ENCODE results near the gene HASPIN. TPM values are rescaled to one million over a fixed set of nuclear protein-coding genes. Genes with fewer than 3 reads are reported as not detected.

HASPIN gene
- total and polyA plus RNA-seq, 11 donors: 0.15 to 2.1 (median 0.32) TPM; not detected in 1

DNA sequence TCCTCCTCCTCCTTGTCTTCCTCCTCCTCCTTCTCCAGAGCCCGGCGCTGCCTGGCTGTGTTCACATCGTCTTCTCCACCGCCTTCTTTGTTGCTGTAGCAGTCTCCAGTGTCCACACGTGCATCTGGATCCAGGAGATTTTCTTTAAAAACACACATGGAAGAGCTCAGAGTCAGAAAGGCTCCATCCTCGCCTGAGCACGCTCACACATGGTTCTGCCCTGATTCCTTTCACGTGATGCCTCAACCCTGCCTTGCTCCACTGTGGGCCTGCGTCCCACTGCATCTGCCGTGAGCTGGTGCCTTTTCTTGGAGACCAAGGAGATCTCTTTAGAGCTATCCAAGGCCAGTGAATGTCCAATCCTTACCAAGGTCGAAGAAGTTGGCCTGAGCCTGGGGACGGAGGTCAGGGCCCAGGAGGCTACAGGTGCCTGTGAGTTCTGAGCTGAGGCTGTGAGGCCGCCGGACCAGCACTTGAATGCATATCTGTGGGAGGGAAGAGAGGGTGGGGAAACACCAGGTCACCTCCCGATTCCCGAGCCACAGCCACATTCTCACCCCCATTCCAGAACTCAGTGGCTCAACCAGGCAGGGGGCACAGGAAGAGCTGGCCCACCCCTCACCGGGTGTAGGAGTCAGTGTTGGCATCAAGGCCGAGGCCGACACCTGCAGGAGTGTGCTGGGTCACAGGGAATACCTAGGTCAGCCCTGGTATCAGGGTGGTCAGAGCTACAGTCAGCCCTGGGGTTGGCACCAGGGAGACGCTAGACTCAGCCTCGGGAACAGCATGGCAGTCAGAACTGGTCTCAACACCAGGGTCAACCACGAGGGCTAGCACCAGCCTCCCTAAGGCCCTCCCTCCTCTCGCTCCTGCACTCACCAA is 37.6 kb downstream of the HASPIN start:
- H3K4me1 ChIP-seq: peaks cover 0 to 6% (median 0%) of the 10 kb centered on the region in 12 donors
- no peak for ATAC-seq
- no peaks in the 10 kb centered on the region for H3K36me3 ChIP-seq
- no peak for DNase-seq
- 82 to 84% (median 84%) methylated on average over 21 to 23 of the region's 23 CpGs for WGBS, 4 donors
- intact Hi-C loops (cut with DNase I): no loop called here
- H3K4me3 ChIP-seq: no peak overlapping the region
- no peak overlapping the region for H3K27ac ChIP-seq
- H3K27me3 ChIP-seq: no peaks in the 10 kb centered on the region
- H3K9me3 ChIP-seq: peaks cover 0 to 12% (median 5%) of the 10 kb centered on the region in 12 donors
- TF ChIP-seq POLR2A (IDR thresholded peaks at IDR 0.05): no peak
- TF ChIP-seq, protein P1, sequence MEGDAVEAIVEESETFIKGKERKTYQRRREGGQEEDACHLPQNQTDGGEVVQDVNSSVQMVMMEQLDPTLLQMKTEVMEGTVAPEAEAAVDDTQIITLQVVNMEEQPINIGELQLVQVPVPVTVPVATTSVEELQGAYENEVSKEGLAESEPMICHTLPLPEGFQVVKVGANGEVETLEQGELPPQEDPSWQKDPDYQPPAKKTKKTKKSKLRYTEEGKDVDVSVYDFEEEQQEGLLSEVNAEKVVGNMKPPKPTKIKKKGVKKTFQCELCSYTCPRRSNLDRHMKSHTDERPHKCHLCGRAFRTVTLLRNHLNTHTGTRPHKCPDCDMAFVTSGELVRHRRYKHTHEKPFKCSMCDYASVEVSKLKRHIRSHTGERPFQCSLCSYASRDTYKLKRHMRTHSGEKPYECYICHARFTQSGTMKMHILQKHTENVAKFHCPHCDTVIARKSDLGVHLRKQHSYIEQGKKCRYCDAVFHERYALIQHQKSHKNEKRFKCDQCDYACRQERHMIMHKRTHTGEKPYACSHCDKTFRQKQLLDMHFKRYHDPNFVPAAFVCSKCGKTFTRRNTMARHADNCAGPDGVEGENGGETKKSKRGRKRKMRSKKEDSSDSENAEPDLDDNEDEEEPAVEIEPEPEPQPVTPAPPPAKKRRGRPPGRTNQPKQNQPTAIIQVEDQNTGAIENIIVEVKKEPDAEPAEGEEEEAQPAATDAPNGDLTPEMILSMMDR (IDR thresholded peaks at IDR 0.05): no peak

DNA sequence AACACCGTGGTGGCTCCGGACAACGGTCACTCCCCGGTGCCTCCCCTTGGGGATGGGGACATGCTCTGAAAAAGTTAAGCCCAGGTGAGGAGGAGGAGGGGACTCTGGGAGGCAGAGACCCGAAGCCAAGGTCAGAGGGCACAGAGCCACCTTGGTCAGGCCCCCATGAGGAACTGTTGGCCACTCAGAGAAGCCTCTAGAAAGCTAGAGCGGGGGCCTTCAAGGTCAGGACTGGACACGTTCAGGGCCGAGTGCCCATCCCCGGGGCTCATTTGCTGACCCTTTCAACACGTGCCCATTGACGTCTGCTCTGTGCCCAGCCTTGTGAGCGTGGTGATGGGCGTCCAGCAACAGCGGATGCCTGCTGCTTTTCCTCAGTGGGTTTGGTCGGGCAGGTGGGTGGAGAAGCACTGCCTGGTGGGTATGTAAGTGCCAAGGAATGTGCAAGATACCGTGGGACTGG is 38.2 kb downstream of the HASPIN start:
- peaks cover 0 to 6% (median 0%) of the 10 kb centered on the region in 12 donors for H3K4me1 ChIP-seq
- 80 to 83% (median 81%) methylated on average over 15 to 16 of the region's 16 CpGs for WGBS, 4 donors
- intact Hi-C loops (cut with DNase I): no loop called here
- no peak for TF ChIP-seq POLR2A (IDR thresholded peaks at IDR 0.05)
- TF ChIP-seq, protein P1 (IDR thresholded peaks at IDR 0.05): no peak
- H3K9me3 ChIP-seq: peaks cover 0 to 12% (median 5%) of the 10 kb centered on the region in 12 donors
- H3K27ac ChIP-seq: no peak overlapping the region
- ATAC-seq (no peak), DNase-seq (no peak)
- H3K27me3 ChIP-seq: no peaks in the 10 kb centered on the region
- no peak overlapping the region for H3K4me3 ChIP-seq
- no peaks in the 10 kb centered on the region for H3K36me3 ChIP-seq

DNA sequence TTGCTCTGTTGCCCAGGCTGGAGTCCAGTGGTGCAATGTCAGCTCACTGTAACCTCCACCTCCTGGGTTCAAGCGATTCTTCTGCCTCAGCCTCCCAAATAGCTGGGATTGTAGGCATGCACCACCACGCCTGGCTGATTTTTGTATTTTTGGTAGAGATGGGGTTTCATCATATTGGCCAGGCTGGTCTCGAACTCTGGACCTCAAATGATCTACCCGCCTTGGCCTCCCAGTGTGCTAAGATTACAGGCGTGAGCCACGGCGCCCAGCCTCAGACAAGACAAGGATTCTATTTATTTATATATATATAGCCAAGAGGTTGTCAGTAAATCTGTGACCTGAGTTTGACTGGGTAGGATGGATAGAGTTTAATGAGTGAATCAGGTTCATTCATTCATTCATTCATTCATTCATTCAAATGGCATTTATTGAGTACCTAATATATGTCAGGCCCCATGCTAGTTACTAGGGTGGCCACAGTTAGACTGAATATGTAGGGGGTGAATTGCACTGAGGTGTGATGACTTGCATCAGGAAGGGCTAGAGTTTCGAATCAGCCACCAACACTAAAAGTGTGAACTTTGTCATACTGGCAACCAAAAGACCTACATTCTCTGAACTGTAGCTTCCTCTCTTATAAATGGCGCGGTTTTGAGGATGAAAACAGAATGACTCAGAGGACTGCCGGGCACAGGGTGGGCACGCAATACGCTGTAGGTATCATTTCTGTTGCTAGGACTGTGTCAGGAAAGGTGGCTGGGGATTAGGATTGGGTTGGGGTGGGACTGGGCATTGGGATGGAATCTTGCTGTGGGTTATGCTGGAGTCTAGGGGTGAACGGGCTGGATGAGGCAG is 39.4 kb downstream of the HASPIN start:
- Histone ChIP-seq H3K27ac (peak overlapping the region in 1 of 12 donors; percentile 20), H3K9me3 (peaks cover 0 to 14% (median 5%) of the 10 kb centered on the region in 12 donors), H3K4me1 (peaks cover 0 to 6% (median 0%) of the 10 kb centered on the region in 12 donors), H3K4me3 (peak overlapping the region in 1 of 12 donors; percentile 33), H3K27me3 (no peaks in the 10 kb centered on the region), H3K36me3 (no peaks in the 10 kb centered on the region)
- TF ChIP-seq POLR2A (IDR thresholded peaks at IDR 0.05): no peak
- TF ChIP-seq, protein P1 (IDR thresholded peaks at IDR 0.05): no peak
- ATAC-seq: no peak
- no peak for DNase-seq
- intact Hi-C loops (cut with DNase I): no loop called here
- 88 to 92% (median 91%) methylated on average over 14 of the region's 14 CpGs for WGBS, 4 donors

Data from heart left ventricle (tissue), 16 donors.